Stimulated activated CD8-positive, alpha-beta memory T cell treated with anti-CD3 and anti-CD28 coated beads, Interleukin-12 subunit alpha, Interleukin-12 subunit beta, amount 100 ng/mL, for 1 hour (primary cell): Measurements from ENCODE around the gene DMXL2.
"Not testable (repeated sequence)": the region's sequence is repeated elsewhere in the genome, so short reads cannot be mapped to it uniquely, and the experiment has no call there.

Experiments
- DNase-seq: peaks from one replicate; pipeline ENCODE4 v3.0.0-alpha.2; 2020; ENCODE audit warnings: low read depth

DMXL2 gene

GRCh38 chr15:51622604-51623370 is at the start of gene DMXL2:
Gene DMXL2, minus strand, starts transcription at chr15:51622771. Its CDS starts 226 bp downstream, at chr15:51622545.
- peak; percentile 36 for DNase-seq

DNA sequence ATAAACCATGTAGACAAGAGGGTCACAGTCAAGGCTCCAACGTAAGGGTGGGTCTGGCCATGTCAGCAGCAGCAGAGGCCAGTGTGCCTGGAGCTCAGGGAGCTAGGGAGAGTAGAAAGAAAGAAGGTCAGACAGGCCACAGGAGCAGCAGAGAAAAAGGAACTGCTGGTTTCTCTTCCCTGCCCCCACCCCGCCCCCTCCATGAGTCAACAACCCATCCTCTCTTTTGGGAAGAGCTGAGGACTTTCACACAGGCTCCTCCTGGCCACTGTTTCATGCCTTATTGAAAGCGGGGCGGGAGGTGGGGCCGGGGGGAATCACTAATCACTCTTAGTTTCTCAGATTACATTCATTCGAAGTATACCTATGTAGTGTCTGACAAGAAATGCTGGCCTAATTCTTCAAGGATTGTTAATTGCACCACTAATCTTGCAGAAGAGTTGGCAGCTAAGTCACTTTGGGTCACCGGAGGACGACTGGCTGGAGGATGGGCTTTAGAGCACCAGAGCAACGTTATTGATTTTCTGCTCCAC is 49.6 kb upstream of the DMXL2 start:
- DNase-seq: no peak

DNA sequence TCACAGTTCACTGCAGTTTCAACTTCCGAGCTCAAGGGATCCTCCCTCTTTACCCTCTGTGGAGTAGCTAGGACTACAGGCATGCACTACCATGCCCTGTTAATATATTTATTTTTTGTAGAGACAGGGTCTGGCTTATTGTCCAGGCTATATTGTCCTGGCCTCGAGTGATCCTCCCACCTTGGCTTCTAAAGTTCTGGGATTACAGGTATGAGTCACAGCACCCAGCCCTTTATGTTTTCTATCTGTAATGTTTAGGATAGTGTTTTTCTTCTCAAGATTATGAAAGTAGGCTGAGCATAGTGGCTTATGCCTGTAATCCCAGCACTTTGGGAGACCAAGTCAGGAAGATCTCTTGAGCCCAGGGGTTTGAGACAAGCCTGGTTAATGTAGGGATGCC is 46.8 kb upstream of the DMXL2 start:
- DNase-seq: no peak

DNA sequence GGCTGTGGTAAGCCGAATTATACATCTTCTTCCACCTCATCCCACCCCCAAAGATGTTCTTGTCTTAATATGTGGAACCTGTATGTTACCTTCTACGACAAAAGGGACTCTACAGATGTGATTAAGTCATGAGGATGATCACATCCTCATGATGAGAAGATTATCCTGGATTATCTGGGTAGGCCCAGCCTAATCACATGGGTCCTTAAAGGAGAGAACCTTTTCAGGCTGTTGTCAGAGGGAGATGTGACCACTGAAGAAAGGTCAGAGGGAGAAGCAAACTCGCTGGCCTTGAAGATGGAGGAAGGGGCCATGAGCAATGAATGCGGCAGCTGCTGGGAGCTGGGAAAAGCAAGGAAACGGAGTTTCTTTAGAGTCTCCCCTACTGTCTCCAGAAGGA is 45.9 kb upstream of the DMXL2 start:
- DNase-seq: no peak

GRCh38 chr15:51667478-51667877 is 44.9 kb upstream of the DMXL2 start:
- DNase-seq: no peak

DNA sequence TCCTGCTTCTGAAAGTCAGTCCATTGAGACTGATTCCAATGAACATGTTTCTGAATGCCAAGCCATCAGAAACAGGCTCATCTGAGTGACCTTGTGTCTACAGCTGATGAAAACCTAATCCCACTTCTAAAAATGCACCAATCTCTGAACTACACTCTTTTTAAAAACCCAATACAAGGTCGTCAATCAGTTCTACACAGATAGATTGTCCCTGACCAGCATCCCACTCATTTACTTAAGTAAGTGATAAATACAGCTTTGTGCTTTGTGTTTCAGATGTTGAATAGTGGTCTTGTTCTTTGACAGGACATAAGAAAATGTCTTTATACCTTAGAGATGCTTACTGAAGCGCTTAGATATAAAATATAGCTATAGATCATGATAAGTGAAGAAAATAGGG is 38.5 kb upstream of the DMXL2 start:
- DNase-seq: no peak

GRCh38 chr15:51658664-51659063 is 36.1 kb upstream of the DMXL2 start:
- no peak for DNase-seq

GRCh38 chr15:51655401-51656057 is 33.0 kb upstream of the DMXL2 start:
- not testable (repeated sequence) for DNase-seq

GRCh38 chr15:51652084-51652668 is 29.6 kb upstream of the DMXL2 start:
- DNase-seq: no peak

GRCh38 chr15:51649659-51650521 is 27.3 kb upstream of the DMXL2 start:
- DNase-seq: peak; percentile 34

- not testable (repeated sequence) for DNase-seq
Observed at GRCh38 chr15:51648643-51649042, 26.1 kb upstream of the DMXL2 start.

DNA sequence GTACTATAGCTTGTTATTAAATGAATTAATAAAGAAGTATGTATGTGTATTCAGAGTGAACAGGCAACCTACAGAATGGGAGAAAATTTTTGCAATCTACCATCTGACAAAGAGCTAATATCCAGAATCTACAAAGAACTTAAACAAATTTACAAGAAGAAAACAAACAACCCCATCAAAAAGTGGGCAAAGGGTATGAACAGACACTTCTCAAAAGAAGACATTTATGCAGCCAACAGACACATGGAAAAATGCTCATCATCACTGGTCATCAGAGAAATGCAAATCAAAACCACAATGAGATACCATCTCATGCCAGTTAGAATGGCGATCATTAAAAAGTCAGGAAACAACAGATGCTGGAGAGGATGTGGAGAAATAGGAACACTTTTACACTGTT is 25.5 kb upstream of the DMXL2 start:
- not testable (repeated sequence) for DNase-seq

DNA sequence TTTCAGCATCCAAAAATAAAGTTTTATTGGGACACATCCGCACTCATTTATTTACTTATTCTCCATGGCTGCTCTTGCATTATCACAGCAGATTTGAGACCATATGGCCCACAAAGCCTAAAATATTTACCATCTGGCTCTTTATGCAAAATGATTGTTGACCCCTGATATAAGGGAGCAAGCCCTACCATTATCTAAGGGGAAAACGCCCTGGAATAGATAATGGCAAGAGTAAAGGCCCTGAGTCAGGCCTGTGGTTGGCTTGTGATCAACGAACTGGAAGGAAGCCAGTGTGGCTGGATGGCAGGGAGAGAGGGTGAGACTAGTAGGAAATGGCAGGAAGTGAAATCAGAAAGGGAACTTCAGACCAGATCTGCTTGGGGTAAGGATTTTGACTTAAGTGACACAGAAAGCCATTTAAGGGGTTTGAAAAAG is 24.6 kb upstream of the DMXL2 start:
- DNase-seq: no peak

DNA sequence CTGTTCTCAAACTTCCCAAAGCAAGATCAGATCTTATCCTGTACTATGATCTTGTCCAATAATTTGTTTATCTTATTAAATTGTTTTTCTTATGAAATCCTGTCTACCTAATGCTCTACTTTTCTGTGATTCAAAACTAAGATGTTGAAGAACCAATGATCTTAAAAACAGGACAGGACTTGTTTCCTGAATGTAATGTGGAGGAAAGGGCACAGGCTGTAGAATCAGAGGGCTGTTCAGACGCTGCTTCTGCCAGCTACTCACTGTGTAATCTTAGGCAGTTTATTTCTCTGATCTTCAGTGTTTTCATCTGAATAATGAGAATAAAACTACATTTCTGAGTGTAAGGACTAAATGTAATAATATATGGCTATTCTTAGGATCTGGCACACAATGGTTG is 20.1 kb upstream of the DMXL2 start:
- no peak for DNase-seq

- no peak for DNase-seq
Observed at GRCh38 chr15:51641490-51642130, 19.0 kb upstream of the DMXL2 start.

DNA sequence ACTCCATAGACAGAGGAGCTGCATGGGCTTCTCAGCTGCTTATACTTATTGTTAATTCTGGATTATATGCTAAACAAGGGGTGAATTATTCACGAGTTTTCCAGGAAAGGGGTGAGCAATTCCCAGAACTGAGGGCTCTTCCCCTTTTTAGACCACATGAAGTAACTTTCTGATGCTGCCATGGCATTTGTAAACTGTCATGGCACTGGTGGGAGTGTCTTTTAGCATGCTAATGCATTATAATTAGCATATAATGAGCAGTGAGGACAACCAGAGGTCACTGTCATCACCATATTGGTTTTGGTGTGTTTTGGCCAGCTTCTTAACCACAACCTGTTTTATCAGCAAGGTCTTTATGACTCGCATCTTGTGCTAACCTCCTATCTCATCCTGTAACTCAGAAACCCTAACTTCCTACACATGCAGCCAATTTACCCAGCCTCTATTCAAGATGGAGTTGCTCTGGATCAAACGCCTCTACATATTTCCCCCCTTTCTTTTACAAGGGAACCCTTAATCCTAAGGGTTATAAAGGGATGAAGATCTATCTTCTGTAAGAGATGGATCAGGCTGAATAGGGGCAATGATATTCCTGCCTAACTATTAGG is 12.1 kb upstream of the DMXL2 start:
- no peak for DNase-seq

- no peak for DNase-seq
Observed at GRCh38 chr15:51629612-51630011, 7.0 kb upstream of the DMXL2 start.

- DNase-seq: no peak
Observed at GRCh38 chr15:51625236-51625635, 2.7 kb upstream of the DMXL2 start.

DNA sequence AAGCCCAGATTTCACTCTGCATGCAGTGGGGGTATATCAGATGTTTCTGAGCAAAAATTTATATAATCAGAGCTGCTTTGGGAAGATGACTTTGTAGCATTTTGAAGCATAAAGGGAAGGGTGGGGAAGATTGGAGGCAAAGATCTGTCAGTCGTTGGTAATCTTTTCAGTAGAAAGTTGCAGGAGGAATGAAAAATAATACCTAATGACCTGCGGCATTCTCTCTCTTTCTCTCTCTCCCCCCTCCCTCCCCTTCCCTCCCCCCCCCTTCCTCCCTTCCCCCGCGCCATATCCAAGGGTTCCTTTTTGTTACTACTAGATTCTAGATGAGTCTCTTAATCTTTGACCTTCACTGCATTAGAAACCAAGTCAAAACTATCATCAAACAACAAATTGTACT is 1.5 kb upstream of the DMXL2 start:
- no peak for DNase-seq

DNA sequence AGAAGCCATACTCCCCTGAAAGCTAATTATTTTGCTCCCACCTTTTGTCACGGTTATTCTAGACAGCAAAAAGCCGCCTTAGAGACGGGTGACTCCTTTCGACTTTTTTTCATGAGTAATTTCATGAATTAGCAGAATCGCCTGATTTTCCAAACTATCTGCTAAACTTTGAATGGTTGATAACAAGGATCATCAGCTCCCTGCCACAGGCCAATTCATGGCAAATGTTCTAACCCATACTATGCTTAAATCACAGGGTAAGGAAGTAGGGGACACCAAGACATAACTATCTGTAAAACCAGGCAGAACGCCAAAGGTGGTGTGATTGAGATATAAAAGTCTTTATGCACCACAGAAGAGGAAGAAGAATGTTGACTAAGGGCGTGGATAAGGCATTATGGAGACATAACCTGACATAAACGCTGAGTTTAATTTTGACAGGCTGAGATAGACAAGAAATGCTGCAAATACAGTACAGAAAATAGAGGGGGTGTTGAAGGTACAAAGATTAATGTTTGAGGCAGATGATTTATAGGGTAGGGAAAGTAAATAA is 891 bp upstream of the DMXL2 start:
- DNase-seq: no peak
